ENCODE measurements around the gene ARHGEF10L.

- TF ChIP-seq, protein P1, sequence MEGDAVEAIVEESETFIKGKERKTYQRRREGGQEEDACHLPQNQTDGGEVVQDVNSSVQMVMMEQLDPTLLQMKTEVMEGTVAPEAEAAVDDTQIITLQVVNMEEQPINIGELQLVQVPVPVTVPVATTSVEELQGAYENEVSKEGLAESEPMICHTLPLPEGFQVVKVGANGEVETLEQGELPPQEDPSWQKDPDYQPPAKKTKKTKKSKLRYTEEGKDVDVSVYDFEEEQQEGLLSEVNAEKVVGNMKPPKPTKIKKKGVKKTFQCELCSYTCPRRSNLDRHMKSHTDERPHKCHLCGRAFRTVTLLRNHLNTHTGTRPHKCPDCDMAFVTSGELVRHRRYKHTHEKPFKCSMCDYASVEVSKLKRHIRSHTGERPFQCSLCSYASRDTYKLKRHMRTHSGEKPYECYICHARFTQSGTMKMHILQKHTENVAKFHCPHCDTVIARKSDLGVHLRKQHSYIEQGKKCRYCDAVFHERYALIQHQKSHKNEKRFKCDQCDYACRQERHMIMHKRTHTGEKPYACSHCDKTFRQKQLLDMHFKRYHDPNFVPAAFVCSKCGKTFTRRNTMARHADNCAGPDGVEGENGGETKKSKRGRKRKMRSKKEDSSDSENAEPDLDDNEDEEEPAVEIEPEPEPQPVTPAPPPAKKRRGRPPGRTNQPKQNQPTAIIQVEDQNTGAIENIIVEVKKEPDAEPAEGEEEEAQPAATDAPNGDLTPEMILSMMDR (IDR thresholded peaks at IDR 0.05): no peak
- no peak for TF ChIP-seq POLR2A (IDR thresholded peaks at IDR 0.05)
Measured at GRCh38 chr1:17743925-17744324, 204.4 kb downstream of the ARHGEF10L start.
